HEK293 (cell line): ENCODE measurements around the gene CFAP44.

Source experiments
- GFI1B ChIP-seq: fragments of 450-650 bp; formaldehyde crosslinking; IDR thresholded peaks from 2 replicates; pipeline ENCODE4 v1.5.1; 2016; ENCODE audit warnings: missing biosample characterization, missing genetic modification characterization
- HOXD13 ChIP-seq: sonication (generic); formaldehyde crosslinking; IDR thresholded peaks from 2 replicates; pipeline ENCODE4 v1.8.0; 2022; ENCODE audit warnings: missing genetic modification reagents, borderline replicate concordance
- KLF16 ChIP-seq: fragments of 450-650 bp; formaldehyde crosslinking; IDR thresholded peaks from 2 replicates; pipeline ENCODE4 v1.5.1; 2017; ENCODE audit warnings: missing biosample characterization, missing genetic modification characterization
- ZBTB48 ChIP-seq: fragments of 450-650 bp; formaldehyde crosslinking; IDR thresholded peaks from 2 replicates; pipeline ENCODE4 v1.5.1; 2016; ENCODE audit warnings: missing biosample characterization, missing genetic modification characterization
- ZNF18 ChIP-seq: fragments of 450-650 bp; formaldehyde crosslinking; IDR thresholded peaks from 2 replicates; pipeline ENCODE4 v1.5.1; 2016; ENCODE audit warnings: missing biosample characterization, missing genetic modification characterization
- ZNF776 ChIP-seq: fragments of 450-650 bp; formaldehyde crosslinking; IDR thresholded peaks from 2 replicates; pipeline ENCODE4 v1.5.0; 2017; ENCODE audit warnings: missing biosample characterization, missing genetic modification characterization, borderline replicate concordance

The CFAP44 gene

GRCh38 chr3:113404637-113405036 lies 36.7 kb downstream of the CFAP44 start (continued):
- TF ChIP-seq ZNF776 (tag by site-specific recombination), result no peak
- no peak for TF ChIP-seq KLF16 (tag by site-specific recombination)
- TF ChIP-seq HOXD13 (CRISPR knock-in tag), result no peak
- no peak for TF ChIP-seq GFI1B
- TF ChIP-seq ZBTB48, result no peak
- TF ChIP-seq ZNF18, result no peak
